ENCODE data around the gene PKD2L2.

DNA sequence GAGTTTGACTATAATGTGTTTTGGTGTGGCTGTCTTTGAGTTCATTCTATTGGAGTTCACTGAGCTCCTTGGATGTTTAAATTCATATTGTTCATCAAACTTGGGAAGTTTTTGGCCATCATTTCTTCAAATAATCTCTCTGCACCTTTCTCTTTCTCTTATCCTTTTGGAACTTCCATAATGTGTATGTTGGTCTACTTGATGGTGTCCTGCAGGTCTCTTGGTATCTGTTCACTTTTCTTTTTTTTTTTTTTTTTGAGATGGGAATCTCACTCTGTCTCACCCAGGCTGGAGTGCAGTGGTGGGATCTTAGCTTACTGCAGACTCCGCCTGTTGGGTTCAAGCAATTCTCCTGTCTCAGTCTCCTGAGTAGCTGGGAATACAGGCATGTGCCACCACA, 27.7 kb downstream of the PKD2L2 start:
- TF ChIP-seq, protein P1, sequence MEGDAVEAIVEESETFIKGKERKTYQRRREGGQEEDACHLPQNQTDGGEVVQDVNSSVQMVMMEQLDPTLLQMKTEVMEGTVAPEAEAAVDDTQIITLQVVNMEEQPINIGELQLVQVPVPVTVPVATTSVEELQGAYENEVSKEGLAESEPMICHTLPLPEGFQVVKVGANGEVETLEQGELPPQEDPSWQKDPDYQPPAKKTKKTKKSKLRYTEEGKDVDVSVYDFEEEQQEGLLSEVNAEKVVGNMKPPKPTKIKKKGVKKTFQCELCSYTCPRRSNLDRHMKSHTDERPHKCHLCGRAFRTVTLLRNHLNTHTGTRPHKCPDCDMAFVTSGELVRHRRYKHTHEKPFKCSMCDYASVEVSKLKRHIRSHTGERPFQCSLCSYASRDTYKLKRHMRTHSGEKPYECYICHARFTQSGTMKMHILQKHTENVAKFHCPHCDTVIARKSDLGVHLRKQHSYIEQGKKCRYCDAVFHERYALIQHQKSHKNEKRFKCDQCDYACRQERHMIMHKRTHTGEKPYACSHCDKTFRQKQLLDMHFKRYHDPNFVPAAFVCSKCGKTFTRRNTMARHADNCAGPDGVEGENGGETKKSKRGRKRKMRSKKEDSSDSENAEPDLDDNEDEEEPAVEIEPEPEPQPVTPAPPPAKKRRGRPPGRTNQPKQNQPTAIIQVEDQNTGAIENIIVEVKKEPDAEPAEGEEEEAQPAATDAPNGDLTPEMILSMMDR (IDR thresholded peaks at IDR 0.05), result no peak
- TF ChIP-seq POLR2A (IDR thresholded peaks at IDR 0.05) (no peak), EP300 (IDR thresholded peaks at IDR 0.05) (no peak)

Data from ovary (tissue), 3 donors.